D721Med (cell line): Measurements from ENCODE around the gene PREP.

Source experiments
- DNase-seq: peaks from one replicate; pipeline ENCODE4 v3.0.0; 2011; ENCODE audit warnings: low spot score; ENCODE audit not compliant: insufficient read length
- FAIRE-seq: peaks from 2 replicates; lab custom pipeline; 2011; peaks lifted over from hg19 to GRCh38; lab: Jason Lieb, UNC
- TF ChIP-seq, protein P1 (sequence below): IDR thresholded peaks from 2 replicates; pipeline ENCODE4 v1.5.1; 2012; ENCODE audit warnings: mild to moderate bottlenecking, control low read depth; ENCODE audit not compliant: insufficient read depth; ENCODE audit errors: missing control alignments

The PREP gene

GRCh38 chr6:105275542-105275941, 127.3 kb downstream of the PREP start:
- FAIRE-seq (no peak), DNase-seq (no peak)
- TF ChIP-seq, protein P1, sequence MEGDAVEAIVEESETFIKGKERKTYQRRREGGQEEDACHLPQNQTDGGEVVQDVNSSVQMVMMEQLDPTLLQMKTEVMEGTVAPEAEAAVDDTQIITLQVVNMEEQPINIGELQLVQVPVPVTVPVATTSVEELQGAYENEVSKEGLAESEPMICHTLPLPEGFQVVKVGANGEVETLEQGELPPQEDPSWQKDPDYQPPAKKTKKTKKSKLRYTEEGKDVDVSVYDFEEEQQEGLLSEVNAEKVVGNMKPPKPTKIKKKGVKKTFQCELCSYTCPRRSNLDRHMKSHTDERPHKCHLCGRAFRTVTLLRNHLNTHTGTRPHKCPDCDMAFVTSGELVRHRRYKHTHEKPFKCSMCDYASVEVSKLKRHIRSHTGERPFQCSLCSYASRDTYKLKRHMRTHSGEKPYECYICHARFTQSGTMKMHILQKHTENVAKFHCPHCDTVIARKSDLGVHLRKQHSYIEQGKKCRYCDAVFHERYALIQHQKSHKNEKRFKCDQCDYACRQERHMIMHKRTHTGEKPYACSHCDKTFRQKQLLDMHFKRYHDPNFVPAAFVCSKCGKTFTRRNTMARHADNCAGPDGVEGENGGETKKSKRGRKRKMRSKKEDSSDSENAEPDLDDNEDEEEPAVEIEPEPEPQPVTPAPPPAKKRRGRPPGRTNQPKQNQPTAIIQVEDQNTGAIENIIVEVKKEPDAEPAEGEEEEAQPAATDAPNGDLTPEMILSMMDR: no peak

- no peak for FAIRE-seq
- no peak for DNase-seq
- TF ChIP-seq, protein P1: no peak
These were observed 128.2 kb downstream of the PREP start for GRCh38 chr6:105274678-105275077.

GRCh38 chr6:105273589-105273988, 129.3 kb downstream of the PREP start:
- FAIRE-seq: no peak

GRCh38 chr6:105272786-105273185, 130.1 kb downstream of the PREP start:
- no peak for DNase-seq
- FAIRE-seq: no peak
- TF ChIP-seq, protein P1: no peak

More at GRCh38 chr6:105273589-105273988, 129.3 kb downstream of the PREP start:
- TF ChIP-seq, protein P1: no peak
- DNase-seq: no peak

GRCh38 chr6:105270511-105270910, 132.4 kb downstream of the PREP start:
- TF ChIP-seq, protein P1: no peak
- FAIRE-seq (peak; percentile 90), DNase-seq (peak; percentile 44)

DNA sequence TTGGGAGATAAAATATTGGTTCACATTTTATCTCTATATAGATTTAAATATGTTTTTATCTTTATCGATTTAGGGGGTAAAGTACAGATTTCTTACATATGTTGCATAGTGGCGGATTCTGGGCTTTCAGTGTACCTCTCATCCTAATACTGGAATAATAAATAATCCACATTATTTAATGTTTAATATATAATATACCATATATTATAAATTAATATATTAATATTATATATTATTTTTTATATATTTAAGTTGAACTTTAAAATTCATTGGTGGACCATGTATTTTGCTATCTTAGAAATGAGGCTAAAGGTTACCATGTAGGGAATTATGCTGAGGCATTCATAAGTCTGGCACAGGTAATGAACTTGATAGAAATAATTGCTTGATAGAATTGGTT, 133.5 kb downstream of the PREP start:
- TF ChIP-seq, protein P1: no peak
- DNase-seq (no peak), FAIRE-seq (no peak)

GRCh38 chr6:105263685-105264610, 138.9 kb downstream of the PREP start:
- DNase-seq (no peak), FAIRE-seq (no peak)
- TF ChIP-seq, protein P1: no peak
